GM18909 (cell line): ENCODE results near the gene MRPL27.

Experiments used
- ATAC-seq: cut with Tn5 transposase; IDR thresholded peaks from one replicate; pipeline ENCODE4 v1.9.1; 2021; ENCODE audit warnings: mild to moderate bottlenecking; ENCODE audit not compliant: unreplicated experiment, poor library complexity

Gene MRPL27

DNA sequence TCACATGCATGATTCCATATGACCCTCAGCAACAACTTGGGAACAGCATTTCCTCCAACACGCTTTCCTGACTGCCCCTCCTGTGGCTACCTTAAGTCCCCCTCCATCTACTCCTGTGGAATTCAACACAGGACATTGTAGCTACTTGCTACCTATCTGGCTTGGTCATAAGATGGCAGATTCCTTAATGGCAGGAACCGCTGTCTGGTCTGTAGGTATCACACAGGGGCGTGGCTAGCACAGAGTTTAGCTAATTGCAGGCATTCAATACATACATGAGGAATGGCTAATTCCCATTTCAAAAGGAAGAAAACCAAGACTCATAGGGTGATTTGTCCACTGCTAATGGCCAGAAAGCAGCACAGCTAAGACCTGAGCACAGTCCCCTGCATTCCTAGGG is 15.7 kb upstream of the MRPL27 start:
- no peak for ATAC-seq

DNA sequence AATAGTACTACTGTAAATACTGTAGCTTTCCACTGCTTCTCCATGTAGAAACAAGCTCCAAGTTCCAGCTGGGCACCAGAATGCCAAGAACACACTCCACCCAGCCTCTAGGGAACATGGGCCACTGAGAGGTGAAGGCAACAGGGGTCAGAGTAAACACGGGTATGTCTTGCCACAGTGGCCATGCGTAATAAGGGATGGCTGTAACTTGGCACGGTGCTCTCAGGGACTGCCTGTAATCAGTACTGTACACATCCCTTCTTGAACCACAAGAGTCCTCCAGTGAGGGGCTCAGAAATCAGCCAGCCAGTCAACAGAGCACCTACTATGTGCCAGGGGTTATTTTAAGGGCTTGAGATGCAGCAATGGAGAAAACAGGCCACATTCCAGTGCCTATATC is 13.5 kb upstream of the MRPL27 start:
- no peak for ATAC-seq

DNA sequence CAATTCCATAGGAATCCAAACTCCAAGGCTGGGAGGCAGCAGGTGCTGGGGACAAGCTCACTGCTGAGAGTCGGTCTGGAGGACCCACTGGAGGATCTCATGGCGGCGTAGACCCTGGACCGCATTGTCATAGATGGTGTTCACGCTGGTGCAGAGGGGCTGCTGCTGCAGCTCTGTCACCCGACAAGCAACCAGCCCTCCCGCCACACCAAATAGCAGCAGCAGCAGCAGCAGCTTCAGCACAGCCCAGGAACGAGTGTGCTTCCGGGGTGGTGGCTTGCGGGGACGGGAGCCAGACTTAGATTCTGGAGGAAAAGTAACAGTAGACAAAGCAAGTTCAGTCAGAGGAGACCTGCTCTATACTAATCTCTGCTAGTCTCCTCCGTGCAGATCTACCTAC is 9.9 kb upstream of the MRPL27 start:
- no peak for ATAC-seq

DNA sequence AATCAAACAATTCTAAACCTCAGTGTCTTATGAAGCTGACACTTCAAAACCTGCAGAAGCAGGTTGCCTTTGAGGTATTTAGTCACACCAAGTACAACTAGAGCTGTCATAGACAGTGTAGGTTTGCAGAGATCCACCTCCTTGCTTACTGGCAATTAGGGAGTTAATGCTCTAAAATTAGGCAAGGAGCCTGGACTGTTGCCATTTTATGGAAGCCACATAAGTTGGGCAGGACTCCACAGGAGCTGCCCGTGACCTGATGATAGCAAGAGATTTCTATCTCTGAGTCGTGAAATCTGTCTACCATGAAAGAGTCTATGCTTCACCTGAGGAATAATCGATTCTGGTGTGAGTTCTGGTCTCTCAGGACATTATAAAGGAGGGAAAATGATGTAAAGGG is 8.9 kb upstream of the MRPL27 start:
- no peak for ATAC-seq

DNA sequence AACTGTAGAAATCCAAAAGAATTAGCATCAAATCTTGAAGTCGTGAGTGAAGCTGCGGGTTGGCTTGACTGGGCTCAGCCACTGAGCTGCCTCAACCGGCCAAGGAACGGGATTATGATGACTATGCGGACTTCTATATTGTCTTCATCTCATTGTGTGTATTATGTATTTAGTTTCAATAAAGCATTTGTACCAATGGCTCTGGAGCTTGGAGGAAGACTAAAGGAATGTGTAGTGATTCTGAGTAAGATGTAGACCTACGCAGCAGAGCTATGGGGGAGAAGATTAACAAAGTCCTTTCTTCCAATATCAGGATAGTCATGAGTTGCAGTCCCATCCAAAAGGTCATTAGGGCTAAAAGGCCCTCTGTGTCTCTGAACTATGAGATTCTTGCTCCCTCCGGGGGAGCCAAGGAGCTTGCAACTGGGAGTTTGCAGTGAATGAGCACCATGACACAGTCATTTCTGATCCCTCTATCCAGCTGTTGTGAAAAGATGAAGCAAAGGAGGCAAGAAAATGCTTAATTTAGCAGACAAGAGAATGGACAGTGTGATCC is 8.4 kb upstream of the MRPL27 start:
- no peak for ATAC-seq

DNA sequence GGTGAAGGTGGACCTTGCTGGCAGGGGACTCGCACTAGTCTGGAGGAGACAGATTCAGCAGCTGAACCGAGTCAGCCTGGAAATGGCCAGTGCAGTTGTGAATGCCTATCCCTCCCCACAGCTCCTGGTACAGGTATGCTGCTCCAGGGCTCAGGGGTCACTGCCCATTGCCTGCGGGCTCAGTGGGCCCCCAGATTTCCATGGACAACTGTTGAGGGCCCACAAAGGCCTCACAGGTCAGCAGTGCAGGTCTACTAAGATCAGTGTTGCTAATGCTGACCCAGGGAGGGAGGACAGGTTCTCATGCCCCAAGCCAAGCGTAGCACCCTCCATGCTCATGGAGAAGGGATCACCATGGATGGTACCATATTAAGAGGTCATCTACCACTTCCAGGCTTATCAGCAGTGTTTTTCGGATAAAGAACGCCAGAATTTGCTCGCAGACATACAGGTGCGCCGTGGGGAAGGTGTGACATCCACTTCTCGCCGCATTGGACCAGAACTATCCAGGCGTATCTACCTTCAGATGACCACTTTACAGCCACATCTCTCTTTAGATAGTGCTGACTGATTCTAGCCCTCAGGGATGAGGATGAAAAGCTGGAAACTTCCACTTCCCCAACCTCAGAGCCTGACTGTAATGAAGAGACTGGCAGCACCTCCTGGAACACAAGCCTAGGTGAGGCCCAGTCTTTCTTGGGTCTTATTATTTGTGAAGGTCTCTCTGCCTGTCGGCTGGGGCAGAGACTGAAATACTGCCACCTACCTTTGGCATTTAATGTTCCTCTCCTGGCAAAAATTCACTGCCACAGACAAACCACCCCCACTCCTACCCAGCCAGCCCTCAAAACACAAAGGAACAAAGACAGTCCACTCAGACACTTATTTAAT is 7.6 kb upstream of the MRPL27 start:
- ATAC-seq: no peak

DNA sequence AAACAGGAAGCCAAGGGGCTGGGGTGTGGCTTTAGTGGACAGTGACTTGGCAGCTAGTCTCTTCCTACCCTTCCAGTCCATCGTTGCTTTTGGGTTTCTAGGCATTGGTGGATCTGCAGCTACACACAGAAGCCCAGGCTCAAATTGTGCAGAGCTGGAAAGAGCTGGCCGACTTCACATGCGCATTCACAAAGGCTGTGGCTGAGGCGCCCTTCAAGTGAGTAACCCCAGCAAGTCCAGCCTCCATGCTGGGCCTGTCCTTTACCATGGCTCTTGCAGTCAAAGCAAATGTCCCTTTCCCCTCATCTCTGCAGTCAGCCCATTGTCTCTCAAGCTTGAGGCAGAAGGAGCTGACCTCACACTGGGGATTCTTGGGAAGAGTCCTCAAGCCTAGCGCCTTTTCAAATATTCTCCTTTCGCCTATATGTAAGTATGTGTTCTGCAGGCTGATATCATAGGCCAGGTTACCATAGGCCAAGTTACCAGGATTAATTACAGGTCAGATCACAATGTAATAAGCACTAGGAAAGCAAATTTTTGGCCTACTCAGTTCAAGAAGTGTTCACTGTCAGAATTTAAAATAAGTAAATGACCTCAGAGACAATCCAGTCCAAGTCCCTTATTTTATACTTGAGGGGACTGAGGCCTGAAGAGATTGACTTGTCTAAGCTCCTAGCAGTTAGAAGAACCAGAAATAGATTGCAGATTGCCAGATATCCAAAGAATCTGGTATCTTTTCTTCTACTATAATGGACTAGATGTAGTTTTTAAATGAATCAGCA is 6.6 kb upstream of the MRPL27 start:
- no peak for ATAC-seq

DNA sequence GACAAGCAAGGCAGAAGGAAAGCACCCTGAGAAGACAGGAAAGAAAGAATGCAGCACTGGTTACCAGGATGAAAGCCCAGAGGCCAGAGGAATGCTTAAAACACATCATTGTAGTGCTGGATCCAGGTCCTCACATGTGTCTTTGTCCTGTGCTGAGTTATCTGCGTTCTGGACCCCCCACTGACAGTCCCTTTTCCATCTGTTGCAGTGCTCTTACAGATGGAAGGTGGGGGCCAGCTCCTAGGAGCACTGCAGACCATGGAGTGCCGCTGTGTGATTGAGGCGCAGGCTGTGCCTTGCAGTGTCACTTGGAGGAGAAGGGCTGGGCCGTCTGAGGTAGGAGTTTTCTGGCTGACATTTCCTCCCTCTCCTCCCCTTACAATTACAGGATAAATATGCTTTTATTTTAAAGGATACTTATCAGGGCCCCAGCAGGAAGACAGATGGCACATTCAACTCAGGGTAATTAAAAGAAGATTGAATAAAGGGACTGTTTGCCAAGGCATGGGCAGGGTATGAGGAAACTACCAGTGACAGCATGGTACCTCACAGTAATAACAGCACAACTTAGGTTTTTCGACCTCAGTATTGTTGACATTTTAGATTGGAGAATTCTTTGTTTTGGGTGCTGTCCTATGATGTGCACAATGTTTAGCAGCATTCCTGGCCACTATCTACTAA is 3.0 kb upstream of the MRPL27 start:
- ATAC-seq: no peak

DNA sequence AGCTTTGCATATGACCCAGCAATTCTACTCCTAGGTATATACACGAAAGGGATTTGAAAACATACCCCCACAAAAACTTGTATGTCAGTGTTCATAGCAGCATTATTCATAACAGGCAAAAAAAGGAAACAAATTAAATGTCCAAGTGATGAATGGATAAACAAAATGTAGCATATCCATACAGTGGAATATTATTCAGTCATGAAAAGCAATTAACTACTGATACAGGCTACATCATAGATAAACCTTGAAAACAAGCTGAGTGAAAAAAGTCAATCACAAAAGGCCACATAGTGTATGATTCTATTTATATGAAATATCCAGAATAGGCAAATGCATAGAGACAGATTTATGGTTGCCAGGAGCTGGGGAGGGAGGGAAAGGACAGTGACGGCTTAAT is 721 bp upstream of the MRPL27 start:
- no peak for ATAC-seq

DNA sequence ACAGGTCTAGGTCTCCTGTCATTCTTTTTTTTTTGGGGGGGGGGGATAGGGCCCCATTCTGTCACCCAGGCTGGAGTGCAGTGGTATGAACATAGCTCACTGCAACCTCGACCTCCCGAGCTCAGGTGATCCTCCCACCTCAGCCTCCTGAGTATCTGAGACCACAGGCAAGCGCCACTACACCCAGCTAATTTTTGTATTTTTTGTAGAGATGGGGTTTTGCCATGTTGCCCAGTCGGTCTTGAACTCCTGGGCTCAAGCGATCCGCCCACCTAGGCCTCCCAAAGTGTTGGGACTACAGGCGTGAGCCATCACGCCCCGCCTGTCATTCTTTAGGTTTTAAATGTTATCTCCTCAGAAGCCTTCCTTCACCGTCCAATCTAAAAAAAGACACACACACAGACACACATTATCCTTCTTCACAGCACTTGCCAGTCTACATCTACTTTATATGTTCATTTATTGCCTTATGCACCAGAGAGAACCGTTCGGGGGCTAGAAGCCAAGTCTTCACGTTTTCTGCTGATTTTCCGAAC is 694 bp downstream of the MRPL27 start:
- no peak for ATAC-seq

DNA sequence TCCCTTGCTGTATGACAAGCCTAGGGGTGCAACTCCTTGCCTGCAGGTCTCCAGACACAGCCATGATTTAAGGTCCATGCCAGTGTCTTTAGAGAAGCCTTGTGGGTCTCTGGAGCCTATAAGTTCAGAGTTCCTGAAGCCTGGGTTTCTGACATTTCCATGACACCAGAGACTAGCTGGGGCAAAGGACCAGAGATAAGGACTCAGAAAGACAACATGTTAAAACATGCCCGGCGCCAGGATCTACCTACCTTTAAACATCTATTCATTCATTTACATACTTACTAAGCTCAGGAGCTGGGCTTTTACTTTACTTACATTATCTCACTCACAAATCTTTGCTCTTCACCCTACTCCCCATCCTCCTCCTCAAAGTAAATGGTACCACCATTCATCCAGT is 1.5 kb downstream of the MRPL27 start:
- no peak for ATAC-seq

DNA sequence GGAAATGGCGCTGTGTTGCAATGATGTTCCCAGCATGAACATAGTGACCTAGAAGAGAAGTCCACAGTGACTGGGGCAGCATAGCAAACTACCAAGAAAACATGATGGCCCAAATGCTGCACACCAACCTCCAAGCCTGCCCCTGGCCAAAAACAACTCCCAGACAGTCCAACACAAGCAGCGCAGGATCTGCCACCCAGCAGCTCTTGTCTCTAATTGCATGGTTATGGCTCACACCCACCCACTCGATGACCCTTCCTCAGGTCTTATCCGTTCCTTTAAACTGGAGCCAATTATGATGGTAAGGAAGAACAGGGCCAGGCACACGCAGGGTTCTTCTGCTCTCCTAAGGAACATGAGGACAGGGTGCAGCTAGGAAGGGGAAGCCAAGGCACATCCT is 2.9 kb downstream of the MRPL27 start:
- ATAC-seq: no peak

DNA sequence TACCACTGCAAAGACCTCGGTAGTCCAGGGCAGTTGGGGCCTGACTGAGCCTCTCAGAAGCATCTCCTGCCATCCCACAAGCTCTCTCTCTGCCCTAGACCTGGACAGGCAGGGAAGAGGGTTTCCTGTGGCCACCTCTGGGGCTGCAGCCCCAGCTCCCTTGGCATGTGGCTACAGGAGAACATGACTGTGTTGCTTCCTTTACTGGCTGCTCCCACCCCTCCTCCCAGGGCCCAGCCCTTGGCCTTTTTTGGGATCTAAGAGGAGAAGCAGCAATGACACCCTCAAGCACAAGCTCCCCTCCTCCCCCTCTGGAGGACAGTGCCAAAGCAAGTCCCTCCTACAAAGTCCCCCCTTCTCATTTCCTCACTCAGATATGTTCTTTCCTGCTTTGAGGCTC is 5.6 kb downstream of the MRPL27 start:
- ATAC-seq: no peak

DNA sequence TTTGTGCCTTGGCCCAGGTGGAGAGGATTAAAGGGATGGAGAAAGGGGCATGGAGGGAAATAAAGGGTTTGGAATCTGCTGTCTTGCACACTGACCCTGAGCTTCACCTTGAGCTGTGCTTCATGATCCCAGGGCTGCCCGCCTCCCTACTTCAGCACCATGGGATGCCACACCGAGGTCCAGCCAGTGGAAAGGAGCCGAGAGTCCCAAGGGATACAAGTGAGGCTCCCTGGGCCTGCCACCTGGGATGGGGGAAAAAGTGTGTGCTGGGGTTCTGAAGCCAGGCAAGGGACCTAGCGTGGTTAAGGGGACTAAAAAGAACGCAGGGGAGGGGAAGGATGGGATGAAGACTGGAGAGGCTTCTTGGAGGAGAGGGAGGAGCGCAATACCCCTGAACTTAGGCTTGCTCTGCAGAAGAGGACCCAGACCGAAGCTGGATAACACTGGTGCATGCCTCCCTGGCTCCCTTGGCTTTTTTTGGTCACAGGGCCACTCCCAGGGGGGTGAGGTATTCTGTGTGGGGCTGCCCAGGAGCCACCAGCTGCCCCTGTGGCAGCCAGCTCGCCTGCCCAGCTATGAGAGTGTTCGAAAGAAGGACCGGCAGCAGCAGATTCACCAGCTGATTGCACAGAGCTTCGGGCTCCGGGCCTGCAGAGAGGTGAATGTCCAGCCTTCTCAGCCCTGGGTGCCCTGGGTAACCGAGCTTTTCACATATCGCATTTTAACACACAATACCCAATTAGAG is 7.2 kb downstream of the MRPL27 start:
- ATAC-seq: no peak

DNA sequence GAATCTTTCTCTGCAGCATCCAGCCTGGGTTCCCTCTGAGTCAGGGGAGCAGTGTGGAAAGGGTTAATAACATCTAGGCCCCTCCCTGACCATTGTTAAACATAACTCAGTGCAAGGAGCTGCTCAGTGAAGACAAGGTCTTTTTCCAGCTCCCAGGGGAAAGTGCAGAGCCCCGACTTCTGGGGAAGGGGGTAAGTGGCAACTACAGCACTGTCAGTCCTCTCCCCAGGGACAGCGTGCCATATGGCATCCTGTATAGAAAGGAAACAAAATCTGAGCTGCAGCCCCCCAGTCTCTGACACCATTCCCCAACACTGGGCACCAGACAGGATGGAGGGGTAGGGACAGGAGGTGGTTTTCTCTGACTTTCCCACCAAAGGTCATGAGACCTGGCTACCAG is 7.8 kb downstream of the MRPL27 start:
- no peak for ATAC-seq

DNA sequence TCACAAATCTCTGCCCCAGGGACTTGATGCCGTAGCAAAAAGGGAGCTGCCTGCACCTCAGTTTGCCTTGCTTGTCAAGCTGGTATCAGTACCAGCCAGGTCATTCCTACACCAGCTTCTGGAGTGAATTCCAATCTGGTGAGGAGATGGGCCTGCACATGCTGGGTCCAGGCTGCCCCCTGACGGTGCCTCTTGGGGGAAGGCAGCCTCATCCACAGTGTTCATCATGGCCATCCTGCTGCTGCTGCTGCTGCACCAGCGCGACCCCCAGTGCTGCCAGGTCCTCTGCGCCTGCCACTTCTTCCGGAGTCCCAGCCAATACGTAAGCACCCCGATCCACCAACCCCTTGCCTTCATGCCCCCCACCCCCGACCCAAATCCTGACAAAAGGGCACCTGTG is 8.3 kb downstream of the MRPL27 start:
- no peak for ATAC-seq

DNA sequence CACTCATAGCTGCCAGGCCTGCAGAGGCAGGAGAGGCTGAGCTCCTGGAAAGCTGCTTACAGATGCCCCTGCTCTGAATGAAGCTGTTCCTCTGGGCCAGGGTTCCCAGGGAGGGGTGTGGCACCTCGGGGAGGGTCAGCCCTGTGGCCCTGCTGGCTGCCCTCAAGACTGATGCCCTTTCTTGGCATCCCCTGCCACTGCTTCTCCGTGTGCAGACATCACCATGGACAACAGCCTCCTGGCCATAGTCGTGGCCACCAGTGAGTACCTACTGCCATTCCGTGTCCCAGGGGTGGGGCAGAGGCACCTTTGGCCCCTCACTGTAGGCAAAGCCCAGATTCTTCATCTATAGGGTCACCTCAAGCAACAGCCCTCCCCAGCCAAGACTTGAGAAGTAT is 8.9 kb downstream of the MRPL27 start:
- ATAC-seq: no peak

DNA sequence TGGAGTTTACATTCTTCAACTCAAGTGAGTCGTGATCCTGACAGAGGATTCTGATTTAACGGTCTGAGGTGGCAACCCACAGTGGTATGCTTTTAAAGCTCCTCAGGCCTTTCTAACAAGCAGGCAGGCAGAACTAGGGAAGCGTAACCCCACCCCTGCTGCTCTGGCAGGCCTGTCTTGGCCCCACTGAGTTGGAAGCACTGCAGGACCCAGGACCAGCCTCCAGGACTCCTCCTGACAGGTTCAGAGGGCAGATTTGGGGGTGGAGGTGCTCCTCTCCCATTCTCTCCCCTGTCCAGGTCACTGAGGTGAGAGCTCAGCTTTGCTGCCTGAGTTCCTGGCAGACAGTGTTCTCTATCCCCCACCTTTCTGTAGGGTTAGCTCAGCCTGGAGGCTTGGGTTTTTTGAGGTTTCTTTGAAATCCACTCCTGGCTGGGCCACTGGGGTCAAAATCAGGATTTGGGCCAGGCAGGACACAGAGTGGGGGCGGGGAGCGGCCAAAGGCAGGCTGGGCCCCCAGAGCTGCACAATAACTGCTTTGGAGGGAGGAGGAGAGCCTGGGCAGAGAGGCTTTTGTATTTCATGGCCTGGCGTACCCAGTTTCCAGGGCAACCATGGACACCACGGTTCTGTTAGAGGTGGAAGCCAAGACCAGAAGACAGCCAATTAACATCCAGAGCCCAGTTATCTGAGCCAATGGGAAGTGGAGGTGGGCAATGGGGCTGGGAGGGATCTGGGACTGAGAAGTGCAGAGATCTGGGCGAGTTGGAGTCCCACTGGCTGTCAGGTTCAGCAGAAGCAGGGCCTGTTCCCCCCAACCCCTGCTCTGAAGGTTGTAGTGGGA is 9.5 kb downstream of the MRPL27 start:
- no peak for ATAC-seq

DNA sequence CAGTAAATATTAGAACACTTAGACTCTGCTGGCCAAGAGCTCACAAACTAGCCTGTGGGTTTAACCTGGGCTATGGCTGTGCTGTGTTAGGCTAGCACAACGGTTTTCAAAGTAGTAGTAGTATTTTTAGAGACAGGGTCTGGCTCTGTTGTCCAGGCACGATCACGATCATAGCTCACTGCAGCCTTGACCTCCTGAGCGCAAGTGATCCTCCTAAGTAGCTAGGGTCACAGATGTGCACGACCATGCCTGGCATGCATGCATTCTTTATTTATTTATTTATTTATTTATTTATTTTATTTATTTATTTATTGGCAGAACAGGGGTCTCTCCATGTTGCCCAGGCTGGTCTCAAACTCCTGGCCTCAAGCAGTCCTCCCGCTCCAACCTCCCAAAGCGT is 10.3 kb downstream of the MRPL27 start:
- no peak for ATAC-seq
